Activated CD4-positive, alpha-beta T cell treated with anti-CD3 and anti-CD28 coated beads, Interleukin-2, amount 50 U/mL, for 48 hours (primary cell): ENCODE measurements around the gene RUBCN.
A peak's percentile ranks its signal among the peaks of the same experiment; 100 is the strongest.
"Not testable (repeated sequence)": the region's sequence is repeated elsewhere in the genome, so short reads cannot be mapped to it uniquely, and the experiment has no call there.

Experiments used
- DNase-seq, 2 experiments: peaks; one replicate each; pipeline ENCODE4 v3.0.0-alpha.2; 2020

The RUBCN gene

DNA sequence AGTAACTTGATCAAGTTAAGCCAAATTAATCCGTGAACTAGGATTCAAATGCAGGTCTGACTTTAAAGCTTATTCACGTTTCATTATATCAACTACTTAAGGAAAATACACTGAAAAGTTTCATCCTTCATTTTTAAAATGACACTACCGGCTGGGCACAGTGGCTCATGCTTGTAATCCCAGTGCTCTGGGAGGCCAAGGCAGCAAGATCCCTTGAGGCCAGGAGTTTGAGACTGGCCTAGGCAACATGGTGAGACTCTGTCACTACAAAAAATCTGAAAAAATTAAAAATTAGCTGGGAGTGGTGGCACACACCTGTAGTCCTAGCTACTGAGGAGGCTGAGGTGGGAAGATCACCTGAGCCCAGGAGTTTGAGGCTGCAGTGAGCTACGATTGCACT is 3.7 kb downstream of the RUBCN start:
- no peak for DNase-seq

DNA sequence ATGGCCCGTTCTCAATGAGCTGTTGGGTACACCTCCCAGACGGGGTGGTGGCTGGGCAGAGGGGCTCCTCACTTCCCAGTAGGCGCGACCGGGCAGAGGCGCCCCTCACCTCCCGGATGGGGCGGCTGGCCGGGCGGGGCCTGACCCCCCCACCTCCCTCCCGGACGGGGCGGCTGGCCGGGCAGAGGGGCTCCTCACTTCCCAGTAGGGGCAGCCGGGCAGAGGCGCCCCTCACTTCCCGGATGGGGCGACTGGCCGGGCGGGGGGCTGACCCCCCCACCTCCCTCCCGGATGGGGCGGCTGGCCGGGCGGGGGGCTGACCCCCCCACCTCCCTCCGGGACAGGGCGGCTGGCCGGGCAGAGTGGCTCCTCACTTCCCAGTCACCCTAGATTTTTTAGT is 5.2 kb downstream of the RUBCN start:
- not testable (repeated sequence) for DNase-seq

DNA sequence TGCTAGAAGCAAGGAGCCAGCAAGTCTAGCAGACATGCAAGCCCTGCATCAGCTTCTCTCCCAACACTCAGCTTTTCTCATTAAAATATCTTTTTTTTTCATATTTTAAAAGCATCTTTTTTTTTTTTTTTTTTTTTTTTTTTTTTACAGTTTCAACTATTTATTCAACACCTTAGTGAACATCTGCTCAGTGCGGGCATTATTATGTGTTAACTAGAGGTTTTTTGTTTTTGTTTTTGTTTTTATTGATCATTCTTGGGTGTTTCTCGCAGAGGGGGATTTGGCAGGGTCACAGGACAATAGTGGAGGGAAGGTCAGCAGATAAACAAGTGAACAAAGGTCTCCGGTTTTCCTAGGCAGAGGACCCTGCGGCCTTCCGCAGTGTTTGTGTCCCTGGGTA is 5.9 kb downstream of the RUBCN start:
- not testable (repeated sequence) for DNase-seq

DNA sequence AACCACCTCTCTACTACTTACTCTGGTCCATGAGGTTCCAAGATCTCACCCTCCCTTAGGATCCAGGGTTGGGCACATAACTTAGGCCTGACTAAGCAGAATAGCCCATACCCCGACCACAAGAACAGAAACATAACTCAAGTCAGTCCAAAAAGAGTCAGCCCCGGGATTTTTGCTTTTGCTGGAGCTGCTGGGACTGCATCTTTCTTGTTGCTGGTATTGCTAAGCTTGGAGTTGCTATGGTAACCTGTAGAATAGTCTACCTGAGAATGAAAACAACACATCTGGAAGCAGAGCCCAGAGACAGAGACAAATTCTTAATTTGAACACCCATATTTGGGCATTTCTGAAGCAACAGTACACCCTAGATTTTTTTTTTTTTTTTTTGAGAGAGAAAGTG is 6.5 kb downstream of the RUBCN start:
- DNase-seq: no peak

DNA sequence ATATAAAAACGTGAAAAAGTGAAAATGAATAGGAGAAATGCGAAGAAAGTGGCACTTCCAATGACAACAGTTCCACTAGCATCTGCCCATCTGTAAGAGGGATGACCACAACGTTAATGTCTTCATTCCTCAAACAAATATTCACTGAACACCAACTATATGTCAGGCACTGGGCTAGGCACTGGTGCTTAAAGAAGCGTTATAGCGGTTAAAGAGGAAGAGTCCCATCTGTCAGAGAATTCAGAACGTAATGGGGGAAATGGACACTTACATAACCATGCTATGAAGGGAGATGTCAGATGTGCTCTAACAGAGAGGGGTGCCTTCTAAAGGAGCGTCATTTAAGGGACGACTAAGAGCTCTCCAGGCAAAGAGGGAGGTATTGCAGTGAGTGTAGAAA is 8.2 kb downstream of the RUBCN start:
- DNase-seq: no peak

DNA sequence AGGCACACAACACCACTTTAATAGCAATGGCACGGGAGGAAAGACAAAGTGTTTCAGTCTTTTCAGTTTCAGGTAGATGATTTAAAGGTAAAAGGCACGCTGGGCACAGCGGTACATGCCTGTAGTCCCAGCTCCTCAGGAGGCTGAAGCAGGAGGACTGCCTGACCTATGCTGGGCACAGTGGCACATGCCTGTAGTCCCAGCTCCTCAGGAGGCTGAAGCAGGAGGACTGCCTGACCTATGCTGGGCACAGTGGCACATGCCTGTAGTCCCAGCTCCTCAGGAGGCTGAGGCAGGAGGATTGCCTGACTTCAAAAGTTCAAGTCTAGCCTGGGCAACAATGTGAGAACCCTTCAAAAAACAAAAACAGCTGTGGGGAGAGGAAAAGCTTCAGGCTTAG is 8.8 kb downstream of the RUBCN start:
- DNase-seq: not testable (repeated sequence)

DNA sequence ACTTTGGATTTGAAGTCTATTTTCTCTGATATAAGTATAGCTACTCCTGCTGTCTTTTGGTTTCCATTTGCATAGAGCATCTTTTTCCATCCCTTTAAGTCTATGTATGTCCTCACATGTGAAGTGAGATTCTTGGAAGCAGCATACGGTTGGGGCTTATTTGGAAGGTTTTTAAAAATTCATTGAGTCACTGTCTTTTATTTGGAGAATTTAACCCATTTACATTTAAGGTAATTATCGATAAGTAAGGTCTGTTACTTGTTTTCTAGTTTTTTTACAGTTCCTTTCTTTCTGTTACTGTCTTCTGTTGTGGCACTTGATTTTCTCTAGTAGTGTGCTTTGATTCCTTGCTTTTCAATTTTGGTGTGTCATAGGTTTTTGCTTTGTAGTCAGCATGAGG is 14.0 kb downstream of the RUBCN start:
- DNase-seq: no peak

DNA sequence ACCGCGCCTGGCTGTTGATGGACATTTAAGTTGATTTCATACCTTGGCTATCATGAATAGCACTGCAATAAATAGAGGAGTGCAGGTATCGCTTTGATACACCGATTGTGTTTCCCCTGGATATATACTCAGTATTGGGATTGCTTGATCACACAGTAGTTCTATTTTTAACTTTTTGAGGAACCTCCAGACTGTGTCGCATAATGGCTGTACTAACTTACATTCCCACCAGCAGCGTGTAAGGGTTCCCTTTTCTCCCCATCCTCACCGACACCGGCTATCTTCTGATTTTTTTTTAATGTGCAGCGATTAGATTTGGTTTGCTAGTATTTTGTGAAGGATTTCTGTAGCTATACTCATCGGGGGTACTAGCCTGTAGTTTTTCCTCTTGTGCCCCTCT is 16.0 kb downstream of the RUBCN start:
- DNase-seq: no peak

DNA sequence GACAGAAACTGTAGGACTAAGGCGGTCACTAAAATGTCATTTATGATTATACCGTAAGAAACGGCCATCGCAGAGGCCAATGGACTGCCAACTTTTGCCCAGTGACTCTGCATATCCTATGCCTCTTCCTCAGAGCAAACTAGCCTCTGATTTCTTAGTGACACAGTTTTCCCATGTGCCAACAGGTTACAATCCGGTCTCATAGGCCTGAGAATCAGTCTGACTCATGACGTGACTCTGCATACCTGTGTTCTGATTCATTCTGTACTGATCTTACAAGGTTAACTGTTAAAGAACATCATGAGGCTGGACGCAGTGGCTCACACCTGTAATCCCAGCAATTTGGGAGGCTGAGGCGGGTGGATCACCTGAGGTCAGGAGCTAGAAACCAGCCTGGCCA is 17.8 kb downstream of the RUBCN start:
- DNase-seq: no peak

DNA sequence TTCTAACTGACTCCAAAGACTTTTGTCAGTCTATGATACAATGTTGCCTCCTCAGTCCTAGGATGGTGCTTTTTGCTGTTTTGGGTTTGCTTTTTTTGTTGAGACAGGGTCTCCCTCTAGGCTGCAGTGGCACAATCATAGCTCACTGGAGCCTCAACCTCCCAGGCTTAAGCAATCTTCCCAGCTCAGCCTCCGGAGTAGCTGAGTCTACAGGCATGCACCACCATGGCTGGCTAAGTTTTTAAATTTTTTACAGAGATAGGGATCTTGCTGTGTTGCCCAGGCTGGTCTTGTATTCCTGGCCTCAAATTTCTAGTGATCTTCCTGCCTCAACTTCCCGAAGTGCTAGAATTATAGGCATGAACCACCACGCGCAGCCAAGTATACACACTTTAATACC is 22.5 kb downstream of the RUBCN start:
- DNase-seq: no peak

DNA sequence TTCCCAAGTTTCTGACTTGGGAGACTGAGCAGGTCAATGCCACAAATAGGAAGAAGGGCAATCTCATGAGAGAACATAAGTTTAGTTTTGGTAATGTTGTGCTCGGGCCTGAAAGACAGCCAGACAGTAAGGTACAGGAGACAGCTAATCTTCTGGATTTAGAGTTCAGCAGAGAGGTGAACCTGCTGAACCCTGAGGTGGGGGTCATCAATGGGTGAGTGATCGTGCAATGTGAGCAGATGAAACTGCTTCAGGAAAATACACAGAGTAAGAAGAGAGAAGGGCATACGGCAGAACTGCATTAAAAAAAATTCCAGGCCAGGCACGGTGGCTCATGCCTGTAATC is 23.3 kb downstream of the RUBCN start:
- no peak for DNase-seq

DNA sequence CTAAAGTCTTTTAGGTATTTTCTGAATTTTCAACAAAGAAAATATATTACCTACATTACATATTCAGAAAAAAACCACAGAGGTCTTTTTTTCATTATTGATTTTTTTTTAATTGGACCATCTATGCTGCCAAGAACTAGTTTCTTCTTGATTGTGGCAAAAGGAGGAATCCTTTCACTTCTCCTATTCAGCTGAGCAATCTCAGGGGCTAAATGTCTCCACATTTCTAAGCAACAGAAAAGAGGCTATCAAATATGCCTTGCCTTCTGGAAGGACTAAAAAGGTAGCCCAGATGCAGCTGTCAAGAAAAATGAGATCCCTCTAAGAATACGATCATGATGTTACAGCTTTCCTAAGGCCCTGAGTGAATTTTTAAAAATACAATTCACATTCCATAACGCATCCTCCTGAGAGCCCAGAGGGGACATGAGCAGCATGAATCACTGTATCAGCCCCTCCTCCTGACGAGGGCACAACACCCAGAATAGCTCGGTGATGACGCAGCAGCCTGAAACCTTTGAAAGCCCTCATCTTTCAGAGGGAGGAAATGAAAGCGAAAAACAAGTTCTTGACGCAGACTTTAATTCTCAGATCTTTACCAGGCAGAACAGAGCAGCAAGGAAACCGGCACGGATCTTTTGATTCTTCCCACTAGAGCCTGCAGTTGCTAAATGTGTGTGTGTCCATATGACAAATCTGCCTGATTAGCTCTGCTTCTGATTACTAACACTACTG is 24.6 kb downstream of the RUBCN start:
- DNase-seq: peak; percentile 84 to 90

DNA sequence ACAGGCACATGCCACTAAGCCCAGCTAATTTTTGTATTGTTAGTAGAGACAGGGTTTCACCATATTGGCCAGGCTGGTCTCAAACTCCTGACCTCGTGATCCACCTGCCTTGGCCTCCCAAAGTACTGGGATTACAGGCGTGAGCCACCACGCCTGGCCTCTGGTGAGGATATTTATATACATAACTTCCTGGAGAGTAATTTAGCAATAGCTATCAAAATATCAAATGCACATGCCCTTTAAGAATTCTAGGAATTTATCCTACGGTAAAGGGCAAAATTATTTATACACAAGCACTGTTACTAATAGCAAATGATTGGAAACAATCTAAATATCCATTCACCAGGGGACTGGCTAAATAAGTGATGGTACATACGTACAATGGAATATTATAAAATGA is 25.7 kb downstream of the RUBCN start:
- DNase-seq: not testable (repeated sequence)

DNA sequence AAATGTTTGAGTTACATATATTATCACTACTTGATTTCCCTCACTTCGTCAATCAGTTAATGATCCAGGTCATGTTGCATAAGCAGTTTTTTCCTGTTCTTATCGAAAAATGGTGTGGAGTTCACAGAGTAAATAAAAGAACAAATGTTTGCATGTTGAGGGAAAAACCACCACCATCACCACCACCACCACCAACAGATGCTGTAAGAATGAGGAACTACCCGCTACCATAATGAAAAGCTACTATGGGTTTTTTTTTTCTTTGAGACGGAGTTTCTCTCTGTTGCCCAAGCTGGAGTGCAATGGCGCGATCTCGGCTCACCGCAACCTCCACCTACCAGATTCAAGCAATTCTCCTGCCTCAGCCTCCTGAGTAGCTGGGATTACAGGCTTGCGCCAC is 27.6 kb downstream of the RUBCN start:
- no peak for DNase-seq

DNA sequence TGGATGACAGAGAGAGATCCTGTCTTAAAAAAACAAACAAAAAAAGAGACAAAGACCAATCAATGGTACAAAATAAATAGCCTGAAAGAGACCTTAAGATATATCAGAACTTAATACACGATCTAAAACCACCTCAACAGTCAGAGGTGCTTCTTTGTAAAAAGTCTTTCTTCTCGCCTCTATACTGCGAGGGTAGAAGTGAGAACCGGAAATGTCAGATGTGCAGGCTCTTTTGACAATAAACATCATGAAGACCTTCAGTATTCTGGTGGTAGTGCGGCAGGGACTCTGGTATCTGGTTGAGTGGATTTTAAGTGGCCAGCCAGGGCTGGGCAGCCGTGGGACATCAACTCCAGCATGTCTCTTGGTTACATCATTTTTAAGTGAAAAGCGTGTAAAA is 30.0 kb downstream of the RUBCN start:
- no peak for DNase-seq

DNA sequence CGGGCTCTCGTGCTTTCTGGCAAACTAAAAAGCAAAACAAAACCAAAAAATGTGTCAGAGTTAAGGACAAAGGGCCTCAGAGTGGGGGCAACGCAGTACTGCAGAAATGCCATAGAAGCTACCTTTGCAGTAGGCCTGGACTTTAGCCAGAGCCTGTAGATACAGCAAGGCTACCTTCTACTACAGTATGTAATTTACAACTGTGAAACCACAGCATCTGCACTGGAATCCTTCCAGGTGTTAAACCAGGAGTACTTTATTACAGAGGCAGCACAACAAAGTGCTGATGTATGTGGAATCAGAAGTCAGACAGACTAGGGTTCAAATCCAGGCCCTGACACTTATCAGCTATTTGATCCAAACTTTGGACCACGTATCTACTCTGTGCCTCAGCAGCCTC is 34.9 kb downstream of the RUBCN start:
- no peak for DNase-seq

DNA sequence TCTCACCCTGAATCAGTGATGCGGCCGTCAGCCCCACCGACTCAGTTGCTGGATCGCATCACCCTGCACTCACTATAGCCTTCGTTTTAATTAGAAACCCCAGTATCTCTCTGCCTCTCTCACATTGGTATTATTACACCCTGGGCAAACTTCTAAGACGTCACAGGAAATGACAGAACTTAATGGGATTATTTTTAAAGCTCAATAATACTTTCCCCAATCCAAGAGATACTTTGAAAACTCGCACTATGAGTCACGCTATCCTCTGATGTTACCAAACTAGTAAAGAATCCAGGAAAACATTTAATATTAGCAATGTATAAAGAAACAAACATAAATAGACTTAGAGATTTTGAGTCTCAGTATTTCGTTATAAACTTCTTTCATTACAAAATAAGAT is 36.6 kb downstream of the RUBCN start:
- no peak for DNase-seq

DNA sequence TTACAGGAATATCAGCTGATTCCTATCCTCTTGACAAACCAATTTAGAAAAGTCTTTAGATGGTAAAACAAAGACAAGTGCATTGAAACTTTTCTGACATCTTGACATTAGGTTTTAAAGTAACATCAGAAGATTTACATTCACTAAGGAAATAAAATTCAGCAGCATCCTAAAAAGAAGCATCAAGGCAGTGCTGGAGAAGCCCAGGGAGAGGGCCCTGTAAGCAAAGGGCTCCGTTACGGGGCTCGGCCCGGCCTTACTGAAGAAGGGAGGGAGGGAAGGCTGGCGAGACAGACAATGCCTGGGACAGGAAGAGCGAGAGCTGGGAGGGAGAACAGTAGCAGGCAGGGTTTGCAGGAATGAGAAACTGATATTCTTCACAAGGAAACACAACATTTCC is 39.3 kb downstream of the RUBCN start:
- no peak for DNase-seq

DNA sequence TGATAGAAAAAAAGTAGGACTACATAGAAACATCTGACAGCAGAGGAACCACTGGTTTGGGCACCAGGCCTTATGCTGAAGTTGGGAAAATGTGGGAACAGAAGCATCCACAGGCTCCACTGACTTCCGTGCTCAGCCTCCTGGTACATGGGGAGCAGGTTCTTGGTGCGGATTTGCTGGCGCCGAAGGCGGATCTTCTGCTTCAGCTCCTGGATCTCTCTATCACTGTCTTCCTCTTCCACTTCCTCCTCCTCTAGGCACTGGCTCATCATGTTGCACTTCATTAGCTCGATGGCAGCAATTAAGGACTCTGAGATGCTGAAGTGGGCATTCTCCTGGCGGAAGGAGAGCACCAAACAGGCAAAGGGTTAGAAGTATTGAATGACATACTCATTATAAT is 42.5 kb downstream of the RUBCN start:
- DNase-seq: no peak

DNA sequence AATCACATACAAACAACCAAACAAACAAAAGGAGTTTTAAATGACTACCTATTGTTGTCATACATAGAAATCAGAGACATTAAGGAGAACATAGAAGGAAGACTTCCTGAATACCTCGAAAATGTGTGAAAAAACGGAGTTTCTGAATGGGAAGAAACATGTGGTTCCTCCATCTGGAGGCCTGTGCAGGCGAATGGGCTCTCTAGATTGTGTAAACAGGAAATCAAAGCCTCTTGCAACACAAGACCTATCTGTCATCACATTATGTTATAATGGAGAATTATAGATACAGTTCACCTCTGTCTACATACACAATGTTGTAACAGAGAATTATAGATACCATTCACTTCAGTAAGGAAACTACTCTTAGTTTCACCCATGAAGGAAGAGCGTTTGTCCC is 44.1 kb downstream of the RUBCN start:
- no peak for DNase-seq

DNA sequence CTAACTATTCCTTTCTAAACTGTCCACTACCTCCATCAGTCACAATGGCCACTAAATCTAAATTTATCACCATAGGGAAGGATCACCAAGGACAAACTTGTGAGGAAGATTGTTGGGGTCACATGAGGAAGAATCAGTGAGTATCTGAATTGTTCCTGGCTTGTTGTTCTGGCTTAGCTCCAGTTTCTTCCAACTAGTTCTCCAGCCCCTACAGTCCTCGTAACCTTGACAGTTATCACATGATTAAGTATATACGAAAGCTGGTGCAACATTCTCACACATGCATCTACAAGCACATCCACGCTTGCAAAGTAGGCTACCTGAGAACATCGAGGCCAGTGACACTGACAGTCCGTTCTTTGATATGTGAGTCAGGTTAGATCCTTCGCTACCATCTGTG is 46.0 kb downstream of the RUBCN start:
- no peak for DNase-seq

DNA sequence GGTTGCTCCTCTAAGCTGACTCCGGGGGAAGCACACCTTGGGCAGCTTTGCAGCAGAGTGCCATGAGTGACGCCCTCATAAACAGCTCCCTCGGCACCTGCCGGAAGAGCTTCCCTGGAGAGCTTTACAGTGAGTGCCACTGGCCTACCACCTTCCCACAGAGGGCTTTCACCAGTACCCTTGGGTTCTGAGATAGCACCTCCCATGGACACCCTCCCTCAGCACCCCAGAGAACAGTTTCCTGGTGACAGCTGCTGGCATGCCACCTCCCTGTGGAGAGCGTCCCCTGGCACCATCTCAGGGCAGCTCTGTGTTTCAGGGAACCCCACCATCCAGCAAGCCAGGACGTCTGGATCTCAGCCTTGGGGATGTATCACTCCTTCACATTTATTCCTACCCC is 49.1 kb downstream of the RUBCN start:
- no peak for DNase-seq

DNA sequence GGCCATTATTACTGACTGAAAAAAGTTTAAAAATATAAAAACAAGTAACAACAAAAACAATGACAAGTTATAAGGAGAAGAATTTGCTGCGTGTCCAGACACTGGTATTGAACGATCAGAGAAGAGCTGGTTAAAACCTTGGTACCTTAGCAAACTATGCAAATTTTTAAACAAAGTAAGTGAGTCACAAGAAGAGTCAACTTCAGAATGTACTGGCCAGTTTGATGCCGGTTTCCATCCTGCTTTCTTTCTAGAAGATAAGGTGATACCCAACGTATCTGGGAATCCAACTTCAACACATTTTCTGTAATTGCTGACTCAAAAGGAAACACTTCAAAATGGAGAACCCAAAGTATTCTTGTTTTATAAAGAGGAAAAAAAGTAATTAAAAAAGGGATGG is 49.8 kb downstream of the RUBCN start:
- no peak for DNase-seq

DNA sequence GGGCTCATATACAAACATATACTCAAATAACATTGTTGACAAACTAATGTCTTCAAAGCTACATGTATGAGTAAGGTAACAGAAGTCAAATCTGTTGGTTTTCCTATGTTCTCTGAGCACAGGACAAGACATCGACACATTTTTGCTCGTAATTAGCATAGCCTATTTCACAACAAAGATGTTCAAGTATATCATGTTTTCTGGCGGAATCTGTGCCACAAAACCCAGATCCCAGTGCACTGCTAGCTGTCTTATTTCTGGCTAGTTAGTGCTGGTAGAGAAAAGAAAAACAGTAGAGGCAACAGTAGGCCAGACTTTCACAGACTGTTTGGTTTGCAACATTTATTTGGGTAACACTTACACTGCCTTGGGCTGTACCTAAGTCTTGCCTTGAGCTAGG is 51.2 kb downstream of the RUBCN start:
- DNase-seq: no peak

DNA sequence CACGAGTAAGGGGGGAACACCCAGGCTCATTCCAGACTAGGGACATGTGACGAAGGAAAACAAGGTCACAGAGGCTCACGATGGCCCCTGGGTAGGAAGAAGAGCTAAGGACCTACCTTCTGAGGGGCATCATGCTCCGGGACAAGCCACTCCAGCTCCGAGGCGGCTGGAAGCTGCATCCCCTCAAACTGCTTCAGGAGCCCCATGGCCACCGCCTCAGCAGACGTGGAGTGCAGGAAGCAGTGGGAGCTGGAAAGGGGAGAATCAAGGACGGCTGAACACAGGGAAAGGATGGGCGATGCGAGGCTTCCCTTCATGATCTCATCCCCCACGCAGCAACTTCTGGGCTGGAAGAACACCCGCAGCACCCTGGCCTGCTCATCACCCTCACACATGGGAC is 53.5 kb downstream of the RUBCN start:
- no peak for DNase-seq

DNA sequence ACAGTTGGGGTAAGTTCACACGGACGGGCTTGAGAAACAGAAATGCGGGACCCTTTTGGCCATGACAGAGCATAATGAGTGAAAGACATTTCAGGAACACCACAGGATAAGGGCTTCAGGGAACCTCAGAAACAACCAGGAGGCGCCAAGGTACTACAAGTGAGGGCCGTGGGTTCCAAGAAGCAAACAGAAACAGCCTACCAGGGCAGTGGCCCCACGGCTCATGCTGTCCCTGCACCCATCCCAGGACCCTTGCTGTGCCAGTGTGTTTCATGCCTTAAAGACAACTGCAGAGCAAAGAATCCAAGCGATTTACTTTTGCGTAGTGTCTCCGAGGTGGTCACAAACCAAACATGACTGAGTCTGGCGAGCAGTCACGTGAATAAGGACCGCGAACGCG is 54.0 kb downstream of the RUBCN start:
- no peak for DNase-seq
